ENCODE measurements around the gene INF2.

INF2 gene

DNA sequence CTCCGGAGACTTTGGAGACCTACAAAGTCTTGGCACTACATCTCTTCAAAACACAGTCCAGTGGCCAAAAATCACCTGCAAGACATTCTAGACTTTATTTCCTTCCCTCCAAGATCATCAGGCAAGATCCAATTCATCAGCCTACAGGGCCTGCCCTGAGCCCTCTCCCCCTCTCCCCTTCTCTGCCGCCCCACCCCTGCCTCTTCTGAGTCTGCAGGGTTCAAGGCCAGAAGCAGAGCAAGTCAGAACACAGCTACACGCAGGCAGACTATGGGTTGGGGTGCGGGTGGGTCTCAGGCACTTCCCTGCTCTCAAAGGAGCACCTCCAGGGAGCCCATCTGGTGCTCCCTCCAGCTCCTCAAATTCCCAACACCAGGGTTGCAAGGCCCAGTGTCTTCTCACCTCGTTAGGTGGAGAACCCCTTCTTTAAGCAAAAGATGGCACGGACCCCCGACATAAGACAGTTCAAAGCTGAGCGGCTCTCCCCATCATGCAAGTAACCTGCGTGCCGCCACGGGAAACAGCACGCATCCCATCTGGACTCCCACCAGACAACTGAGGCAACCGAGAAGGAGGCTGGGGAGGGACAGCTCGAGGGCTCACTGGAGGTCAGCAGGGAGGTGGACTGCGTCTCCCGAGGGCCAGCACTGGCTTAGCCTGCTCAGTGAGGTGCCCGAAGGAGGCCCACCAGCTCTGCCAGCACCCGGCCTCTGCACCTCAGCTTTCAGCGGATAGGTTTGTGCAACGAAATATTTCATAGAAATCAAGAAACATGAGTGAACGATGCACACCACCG is 5.6 kb upstream of the INF2 start:
- H3K27ac ChIP-seq (ENCODE audit: low read depth, low read length), result no peak overlapping the region
- H3K36me3 ChIP-seq (ENCODE audit: insufficient read depth, low read length), result no peaks in the 10 kb centered on the region
- H3K27me3 ChIP-seq (ENCODE audit: insufficient read depth, low read length), result no peaks in the 10 kb centered on the region
- H2AFZ ChIP-seq (ENCODE audit: low read length, unreplicated experiment), result no peak overlapping the region
- no peak overlapping the region for H3K4me3 ChIP-seq (ENCODE audit: low read depth, low read length)
- peaks cover 50% of the 10 kb centered on the region for H3K4me1 ChIP-seq (ENCODE audit: control insufficient read depth, insufficient read depth, low read length, unreplicated experiment)
- no peaks in the 10 kb centered on the region for H3K79me2 ChIP-seq (ENCODE audit: control insufficient read depth, insufficient read depth, low read length, unreplicated experiment)

DNA sequence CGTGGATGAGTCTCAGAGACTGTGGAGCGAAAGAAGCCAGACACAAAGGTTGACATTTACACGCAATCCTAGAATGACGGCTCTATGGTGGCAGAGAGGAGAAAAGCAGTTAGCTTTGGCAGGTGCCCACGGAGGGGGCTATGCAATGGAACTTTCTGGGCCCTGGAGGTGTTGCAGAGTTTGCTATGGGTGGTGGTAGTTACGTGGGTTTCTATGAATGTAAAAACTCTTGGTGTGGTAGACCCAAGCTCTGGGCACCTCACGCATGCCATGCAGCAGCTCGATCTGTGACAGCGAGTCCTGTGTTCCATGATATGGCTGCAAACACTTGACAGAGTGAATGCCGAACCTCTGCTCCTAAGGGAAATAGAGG is 5.0 kb upstream of the INF2 start:
- H3K4me3 ChIP-seq (ENCODE audit: low read depth, low read length), result no peak overlapping the region
- H3K27ac ChIP-seq (ENCODE audit: low read depth, low read length), result no peak overlapping the region
- peaks cover 48% of the 10 kb centered on the region for H3K4me1 ChIP-seq (ENCODE audit: control insufficient read depth, insufficient read depth, low read length, unreplicated experiment)
- H2AFZ ChIP-seq (ENCODE audit: low read length, unreplicated experiment), result no peak overlapping the region
- H3K36me3 ChIP-seq (ENCODE audit: insufficient read depth, low read length), result no peaks in the 10 kb centered on the region
- H3K79me2 ChIP-seq (ENCODE audit: control insufficient read depth, insufficient read depth, low read length, unreplicated experiment), result peaks cover under 1% of the 10 kb centered on the region
- H3K27me3 ChIP-seq (ENCODE audit: insufficient read depth, low read length), result no peaks in the 10 kb centered on the region

GRCh38 chr14:104685216-104685997 is 4.0 kb upstream of the INF2 start:
- H3K79me2 ChIP-seq (ENCODE audit: control insufficient read depth, insufficient read depth, low read length, unreplicated experiment), result peaks cover 10% of the 10 kb centered on the region
- H3K27me3 ChIP-seq (ENCODE audit: insufficient read depth, low read length), result no peaks in the 10 kb centered on the region
- peaks cover 40% of the 10 kb centered on the region for H3K4me1 ChIP-seq (ENCODE audit: control insufficient read depth, insufficient read depth, low read length, unreplicated experiment)
- H3K4me3 ChIP-seq (ENCODE audit: low read depth, low read length), result no peak overlapping the region
- H3K27ac ChIP-seq (ENCODE audit: low read depth, low read length), result no peak overlapping the region
- no peak overlapping the region for H2AFZ ChIP-seq (ENCODE audit: low read length, unreplicated experiment)
- no peaks in the 10 kb centered on the region for H3K36me3 ChIP-seq (ENCODE audit: insufficient read depth, low read length)

DNA sequence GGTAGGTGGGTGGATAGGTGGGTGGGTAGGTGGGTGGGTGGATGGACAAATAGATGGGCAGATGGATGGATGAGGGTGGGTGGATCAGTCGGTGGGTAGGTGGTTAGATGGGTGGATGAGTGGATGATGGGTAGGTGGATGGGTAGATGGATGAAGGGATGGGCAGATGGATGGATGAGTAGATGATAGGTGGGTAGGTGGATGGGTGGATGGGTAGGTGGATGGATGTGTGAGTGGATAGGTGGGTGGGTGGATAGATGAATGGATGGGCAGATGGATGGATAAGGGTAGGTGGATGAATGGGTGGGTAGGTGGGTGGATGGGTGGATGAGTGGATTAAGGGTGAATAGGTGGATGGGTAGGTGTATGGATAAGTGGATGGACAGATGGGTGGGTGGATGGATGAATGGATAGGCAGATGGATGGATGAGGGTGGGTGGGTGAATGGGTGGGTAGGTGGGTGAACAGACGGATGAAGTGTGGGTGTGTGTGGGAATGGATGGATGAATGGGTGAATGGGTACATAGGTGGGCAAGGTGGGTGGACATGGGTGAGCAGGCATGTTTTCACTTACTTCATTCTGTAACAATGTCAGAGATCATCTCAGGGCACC is 3.3 kb upstream of the INF2 start:
- Histone ChIP-seq H3K4me1 (ENCODE audit: control insufficient read depth, insufficient read depth, low read length, unreplicated experiment) (peaks cover 40% of the 10 kb centered on the region), H3K79me2 (ENCODE audit: control insufficient read depth, insufficient read depth, low read length, unreplicated experiment) (peaks cover 17% of the 10 kb centered on the region), H3K4me3 (ENCODE audit: low read depth, low read length) (no peak overlapping the region), H3K27me3 (ENCODE audit: insufficient read depth, low read length) (no peaks in the 10 kb centered on the region), H3K36me3 (ENCODE audit: insufficient read depth, low read length) (peaks cover 2% of the 10 kb centered on the region; the same call in 1 of the 2 replicates), H3K27ac (ENCODE audit: low read depth, low read length) (no peak overlapping the region), H2AFZ (ENCODE audit: low read length, unreplicated experiment) (no peak overlapping the region)

GRCh38 chr14:104686624-104687517 is 2.5 kb upstream of the INF2 start:
- H3K27me3 ChIP-seq (ENCODE audit: insufficient read depth, low read length), result no peaks in the 10 kb centered on the region
- H2AFZ ChIP-seq (ENCODE audit: low read length, unreplicated experiment), result no peak overlapping the region
- peaks cover 2% of the 10 kb centered on the region; the same call in 1 of the 2 replicates for H3K36me3 ChIP-seq (ENCODE audit: insufficient read depth, low read length)
- peaks cover 24% of the 10 kb centered on the region for H3K79me2 ChIP-seq (ENCODE audit: control insufficient read depth, insufficient read depth, low read length, unreplicated experiment)
- peaks cover 40% of the 10 kb centered on the region for H3K4me1 ChIP-seq (ENCODE audit: control insufficient read depth, insufficient read depth, low read length, unreplicated experiment)
- H3K4me3 ChIP-seq (ENCODE audit: low read depth, low read length), result no peak overlapping the region
- H3K27ac ChIP-seq (ENCODE audit: low read depth, low read length), result no peak overlapping the region

DNA sequence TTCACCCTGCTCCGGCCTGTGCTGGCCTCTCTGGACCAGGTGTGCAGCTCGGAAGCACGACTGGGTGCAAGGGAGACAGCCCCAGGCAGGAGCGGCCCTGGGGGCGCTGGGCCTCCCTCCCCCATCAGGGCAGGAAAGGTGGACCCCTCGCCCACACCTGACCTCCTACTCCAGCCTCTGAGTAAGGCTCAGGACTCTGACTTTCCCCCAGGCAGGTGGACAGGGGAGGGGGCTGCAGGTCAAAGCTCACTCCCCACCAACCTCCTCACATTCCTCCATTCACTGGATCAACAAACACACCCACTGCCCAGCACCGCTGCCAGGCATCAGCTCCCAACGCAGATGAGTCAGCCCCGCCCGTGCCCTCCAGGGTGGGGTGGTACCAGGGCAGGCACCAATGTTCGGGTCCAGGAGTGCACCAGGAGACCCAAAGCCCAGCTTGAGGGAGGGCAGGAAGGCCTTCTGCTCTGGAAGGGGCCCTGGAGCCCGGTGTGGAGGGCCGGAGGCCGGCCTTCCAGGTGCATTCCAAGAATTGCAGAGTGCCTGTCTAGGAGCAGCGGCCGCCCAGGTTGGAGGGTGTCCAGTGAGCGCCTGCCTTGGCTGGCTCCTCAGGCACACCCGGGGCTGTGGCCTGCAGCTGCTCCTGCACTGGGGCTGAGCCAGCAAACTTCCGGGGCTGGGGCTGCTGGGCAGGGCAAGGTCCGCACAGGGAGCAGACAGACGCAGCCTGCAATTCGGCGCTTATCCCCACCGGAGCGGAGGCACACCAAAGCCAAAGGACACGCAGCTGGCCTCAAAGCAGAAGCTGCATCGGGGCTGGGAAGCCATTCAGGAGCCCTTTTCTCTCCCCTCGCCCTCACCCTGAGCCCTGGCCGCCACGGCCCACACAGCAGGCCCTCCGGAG is 1.6 kb upstream of the INF2 start:
- H3K79me2 ChIP-seq (ENCODE audit: control insufficient read depth, insufficient read depth, low read length, unreplicated experiment), result peaks cover 34% of the 10 kb centered on the region
- peak overlapping the region; percentile 100 for H3K4me3 ChIP-seq (ENCODE audit: low read depth, low read length)
- H3K36me3 ChIP-seq (ENCODE audit: insufficient read depth, low read length), result peaks cover 2% of the 10 kb centered on the region; the same call in 1 of the 2 replicates
- H3K27me3 ChIP-seq (ENCODE audit: insufficient read depth, low read length), result no peaks in the 10 kb centered on the region
- H3K27ac ChIP-seq (ENCODE audit: low read depth, low read length), result peak overlapping the region; percentile 69
- H3K4me1 ChIP-seq (ENCODE audit: control insufficient read depth, insufficient read depth, low read length, unreplicated experiment), result peaks cover 44% of the 10 kb centered on the region
- H2AFZ ChIP-seq (ENCODE audit: low read length, unreplicated experiment), result peak overlapping the region; percentile 21

DNA sequence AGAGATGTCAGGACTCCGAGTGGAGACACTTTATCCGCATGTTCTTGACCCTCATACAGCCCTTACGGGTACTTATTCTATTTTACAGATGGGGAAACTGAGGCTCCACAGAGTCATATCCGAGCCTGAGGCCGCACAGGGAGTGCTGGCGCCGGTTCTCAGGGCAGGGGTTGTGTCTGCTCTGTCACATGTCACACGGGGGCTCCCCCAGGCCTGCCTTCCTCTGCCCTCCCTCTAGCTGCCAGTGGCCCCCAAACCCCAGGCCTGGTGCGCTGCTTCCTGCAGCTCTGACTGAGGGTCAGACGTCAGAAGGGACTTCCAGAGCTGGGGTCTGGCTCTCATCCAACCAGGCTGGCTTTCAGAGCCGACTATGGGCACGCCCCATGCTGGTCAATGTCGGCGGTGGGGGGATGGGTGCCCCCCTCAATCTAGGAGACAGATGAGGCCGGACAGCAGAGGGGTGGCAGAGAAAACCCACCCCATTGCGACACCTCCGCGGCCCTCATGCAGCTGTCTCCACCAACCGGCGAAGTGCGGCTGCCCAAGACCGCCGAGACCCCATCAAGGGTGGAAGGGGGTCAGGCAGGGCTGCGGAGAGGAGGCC is 811 bp upstream of the INF2 start:
- H3K4me3 ChIP-seq (ENCODE audit: low read depth, low read length), result peak overlapping the region; percentile 100
- H3K27ac ChIP-seq (ENCODE audit: low read depth, low read length), result peak overlapping the region; percentile 69
- H3K4me1 ChIP-seq (ENCODE audit: control insufficient read depth, insufficient read depth, low read length, unreplicated experiment), result peaks cover 45% of the 10 kb centered on the region
- peaks cover 2% of the 10 kb centered on the region; the same call in 1 of the 2 replicates for H3K36me3 ChIP-seq (ENCODE audit: insufficient read depth, low read length)
- H3K79me2 ChIP-seq (ENCODE audit: control insufficient read depth, insufficient read depth, low read length, unreplicated experiment), result peaks cover 42% of the 10 kb centered on the region
- peak overlapping the region; percentile 85 for H2AFZ ChIP-seq (ENCODE audit: low read length, unreplicated experiment)
- no peaks in the 10 kb centered on the region for H3K27me3 ChIP-seq (ENCODE audit: insufficient read depth, low read length)

GRCh38 chr14:104689881-104690711 is 678 bp downstream of the INF2 start:
- Histone ChIP-seq H3K36me3 (ENCODE audit: insufficient read depth, low read length) (peaks cover 2% of the 10 kb centered on the region; the same call in 1 of the 2 replicates), H3K27me3 (ENCODE audit: insufficient read depth, low read length) (no peaks in the 10 kb centered on the region), H2AFZ (ENCODE audit: low read length, unreplicated experiment) (peak overlapping the region; percentile 56), H3K4me3 (ENCODE audit: low read depth, low read length) (peak overlapping the region; percentile 100), H3K4me1 (ENCODE audit: control insufficient read depth, insufficient read depth, low read length, unreplicated experiment) (peaks cover 54% of the 10 kb centered on the region), H3K79me2 (ENCODE audit: control insufficient read depth, insufficient read depth, low read length, unreplicated experiment) (peaks cover 57% of the 10 kb centered on the region), H3K27ac (ENCODE audit: low read depth, low read length) (peak overlapping the region; percentile 70)

Measured in ACC112 (cell line).